Measurements from ENCODE around the gene OR7C1.

Gene OR7C1

DNA sequence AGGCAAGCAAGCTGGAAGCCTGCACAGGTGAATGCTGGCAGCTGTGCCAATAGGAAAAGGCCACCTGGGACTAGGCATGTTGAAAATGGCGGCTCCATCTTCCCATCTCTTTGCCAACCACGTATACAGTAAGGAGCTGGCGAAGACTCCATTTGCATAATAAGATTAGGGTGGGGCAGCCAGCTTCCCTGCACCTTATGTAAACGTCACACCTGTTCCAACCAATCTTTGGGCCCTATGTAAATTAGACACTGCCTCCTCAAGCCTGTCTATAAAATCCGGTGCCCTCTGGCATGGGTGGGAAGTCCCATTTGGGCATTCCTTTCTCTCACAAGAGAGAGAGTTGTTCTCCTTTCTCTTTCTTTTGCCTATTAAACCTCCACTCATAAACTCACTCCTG, 73.4 kb downstream of the OR7C1 start:
- Histone ChIP-seq H3K9me3 (ENCODE audit: control insufficient read depth, low read length) (no peaks in the 10 kb centered on the region), H3K27me3 (ENCODE audit: control insufficient read depth, insufficient read depth, low read length) (no peaks in the 10 kb centered on the region), H3K4me1 (no peaks in the 10 kb centered on the region), H3K9ac (no peak overlapping the region), H3K4me3 (ENCODE audit: low read depth, low read length) (no peak overlapping the region), H3K4me2 (ENCODE audit: low read length) (no peak overlapping the region), H3K36me3 (ENCODE audit: control insufficient read depth, insufficient read depth, low read length) (no peaks in the 10 kb centered on the region), H3K27ac (no peak overlapping the region), H3K79me2 (no peaks in the 10 kb centered on the region), H2AFZ (no peak overlapping the region)
- TF ChIP-seq, protein P1, sequence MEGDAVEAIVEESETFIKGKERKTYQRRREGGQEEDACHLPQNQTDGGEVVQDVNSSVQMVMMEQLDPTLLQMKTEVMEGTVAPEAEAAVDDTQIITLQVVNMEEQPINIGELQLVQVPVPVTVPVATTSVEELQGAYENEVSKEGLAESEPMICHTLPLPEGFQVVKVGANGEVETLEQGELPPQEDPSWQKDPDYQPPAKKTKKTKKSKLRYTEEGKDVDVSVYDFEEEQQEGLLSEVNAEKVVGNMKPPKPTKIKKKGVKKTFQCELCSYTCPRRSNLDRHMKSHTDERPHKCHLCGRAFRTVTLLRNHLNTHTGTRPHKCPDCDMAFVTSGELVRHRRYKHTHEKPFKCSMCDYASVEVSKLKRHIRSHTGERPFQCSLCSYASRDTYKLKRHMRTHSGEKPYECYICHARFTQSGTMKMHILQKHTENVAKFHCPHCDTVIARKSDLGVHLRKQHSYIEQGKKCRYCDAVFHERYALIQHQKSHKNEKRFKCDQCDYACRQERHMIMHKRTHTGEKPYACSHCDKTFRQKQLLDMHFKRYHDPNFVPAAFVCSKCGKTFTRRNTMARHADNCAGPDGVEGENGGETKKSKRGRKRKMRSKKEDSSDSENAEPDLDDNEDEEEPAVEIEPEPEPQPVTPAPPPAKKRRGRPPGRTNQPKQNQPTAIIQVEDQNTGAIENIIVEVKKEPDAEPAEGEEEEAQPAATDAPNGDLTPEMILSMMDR (IDR thresholded peaks at IDR 0.05): no peak

DNA sequence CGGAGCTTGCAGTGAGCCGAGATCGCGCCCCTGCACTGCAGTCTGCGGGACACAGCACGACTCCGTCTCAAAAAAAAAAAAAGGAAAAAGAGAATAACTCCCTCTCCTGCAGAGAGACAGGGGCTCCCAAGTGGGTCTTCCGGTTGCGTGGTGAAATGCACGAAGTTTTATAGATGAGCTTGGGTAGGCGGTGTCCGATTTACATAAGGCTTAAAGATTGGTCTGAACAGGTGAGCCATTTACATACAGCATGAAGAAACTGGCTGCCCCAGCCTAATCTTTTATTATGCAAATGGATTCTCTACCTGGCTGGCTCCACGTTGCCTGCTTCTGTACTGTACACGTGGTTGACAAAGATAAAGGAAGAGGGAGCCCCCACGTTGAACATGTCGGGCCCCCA, 76.2 kb downstream of the OR7C1 start:
- Histone ChIP-seq H3K27ac (no peak overlapping the region), H2AFZ (no peak overlapping the region), H3K27me3 (ENCODE audit: control insufficient read depth, insufficient read depth, low read length) (no peaks in the 10 kb centered on the region), H3K4me2 (ENCODE audit: low read length) (no peak overlapping the region), H3K4me3 (ENCODE audit: low read depth, low read length) (no peak overlapping the region), H3K9me3 (ENCODE audit: control insufficient read depth, low read length) (no peaks in the 10 kb centered on the region), H3K79me2 (no peaks in the 10 kb centered on the region), H3K36me3 (ENCODE audit: control insufficient read depth, insufficient read depth, low read length) (no peaks in the 10 kb centered on the region), H3K4me1 (no peaks in the 10 kb centered on the region), H3K9ac (no peak overlapping the region)
- TF ChIP-seq, protein P1 (IDR thresholded peaks at IDR 0.05): no peak

DNA sequence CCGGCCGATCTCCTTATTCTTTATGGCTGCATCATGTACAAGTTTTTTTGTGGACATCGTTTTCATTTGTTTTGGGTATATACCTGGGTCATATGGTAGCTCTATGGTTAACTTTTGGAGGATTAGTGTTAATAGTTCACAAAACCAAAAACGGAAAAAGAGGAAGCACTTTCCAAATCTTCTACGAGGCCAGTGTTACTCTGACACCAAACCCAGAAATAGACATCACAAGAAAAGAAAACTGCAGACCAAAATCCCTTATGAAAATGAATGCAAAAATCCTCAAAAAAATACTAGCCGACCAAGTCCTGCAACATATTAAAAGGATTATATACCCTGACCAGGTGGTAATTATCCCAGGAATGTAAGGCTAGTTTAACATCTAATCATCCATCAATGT, 86.4 kb downstream of the OR7C1 start:
- Histone ChIP-seq H3K4me3 (ENCODE audit: low read depth, low read length) (no peak overlapping the region), H3K4me2 (ENCODE audit: low read length) (no peak overlapping the region), H3K4me1 (no peaks in the 10 kb centered on the region), H3K27ac (no peak overlapping the region), H3K27me3 (ENCODE audit: control insufficient read depth, insufficient read depth, low read length) (no peaks in the 10 kb centered on the region), H3K9ac (no peak overlapping the region), H3K79me2 (no peaks in the 10 kb centered on the region), H3K9me3 (ENCODE audit: control insufficient read depth, low read length) (no peaks in the 10 kb centered on the region), H2AFZ (no peak overlapping the region), H3K36me3 (ENCODE audit: control insufficient read depth, insufficient read depth, low read length) (no peaks in the 10 kb centered on the region)
- TF ChIP-seq, protein P1 (IDR thresholded peaks at IDR 0.05): no peak
